ENCODE measurements around the gene OSBPL2. TPM values are rescaled to one million over a fixed set of nuclear protein-coding genes. Genes with fewer than 3 reads are reported as not detected.

OSBPL2 gene
- total and polyA plus RNA-seq, 2 donors (not counting 1 experiment from before 2014, with no cell fraction given) = 28.1 to 74.3 TPM

DNA sequence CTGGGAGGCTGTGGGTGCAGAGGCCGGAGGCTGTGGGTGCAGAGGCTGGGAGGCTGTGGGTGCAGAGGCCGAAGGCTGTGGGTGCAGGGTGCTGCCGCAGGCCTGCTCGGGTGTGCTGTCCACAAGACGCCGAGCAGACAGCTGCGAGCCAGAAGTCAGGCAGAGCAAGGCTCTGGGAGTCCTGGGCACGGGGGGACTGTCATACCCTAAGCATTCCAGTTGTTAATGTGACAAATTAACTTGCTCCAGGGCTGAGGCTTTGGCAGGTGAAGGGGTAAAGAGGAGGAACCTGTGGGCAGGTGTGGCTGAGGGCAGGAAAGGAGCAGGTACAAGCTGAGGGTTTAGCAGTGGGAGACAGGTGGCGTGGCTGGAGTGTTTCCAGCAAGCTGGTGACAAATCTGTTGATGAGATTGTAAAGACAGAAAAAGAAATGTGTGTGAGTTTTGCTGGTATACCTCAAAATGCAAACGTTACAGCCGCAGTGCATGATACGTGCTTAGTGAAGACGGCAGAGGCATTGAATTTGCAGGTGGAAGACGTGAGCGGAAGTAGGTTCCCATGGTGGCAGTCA is 50.3 kb downstream of the OSBPL2 start:
- intact Hi-C loops (cut with micrococcal nuclease) = no loop called here
- ChIA-PET CTCF (no interaction called here), POLR2A (no interaction called here)
- H3K9me3 ChIP-seq (ENCODE audit: control extremely low read depth in 1 of 3, control insufficient read depth in 2 of 3, insufficient read depth in 1 of 3, low read length in 2 of 3) = no peaks in the 10 kb centered on the region
- no peaks in the 10 kb centered on the region for H3K27me3 ChIP-seq (replicated peaks in 1 of 4; ENCODE audit: control extremely low read depth in 1 of 4, control insufficient read depth in 3 of 4, insufficient read depth in 4 of 4, low read length in 3 of 4)
- no peak overlapping the region for H3K4me3 ChIP-seq (ENCODE audit: control extremely low read depth in 1 of 5, extremely low read depth in 1 of 5, insufficient read depth in 1 of 5, low read depth in 2 of 5, low read length in 4 of 5)
- no peak overlapping the region for H2AFZ ChIP-seq (ENCODE audit: insufficient read depth, low read depth, low read length, poor library complexity, severe bottlenecking)
- no peak overlapping the region for H3K9ac ChIP-seq (ENCODE audit: low read length)
- peaks cover 0 to 24% of the 10 kb centered on the region in 2 donors for H3K4me1 ChIP-seq (ENCODE audit: control insufficient read depth in 2 of 2, insufficient read depth in 2 of 2, low read length in 2 of 2)
- H3K4me2 ChIP-seq (replicated peaks; ENCODE audit: low read depth, low read length, poor library complexity, severe bottlenecking) = no peak overlapping the region
- Mint-ChIP-seq H3K27me3 (no peaks in the 10 kb centered on the region), H3K9me3 (ENCODE audit: insufficient read depth) (no peaks in the 10 kb centered on the region), H3K27ac (no peak overlapping the region), H3K4me1 (peaks cover 15% of the 10 kb centered on the region), H3K4me3 (no peak overlapping the region)
- TF ChIP-seq, protein P1, sequence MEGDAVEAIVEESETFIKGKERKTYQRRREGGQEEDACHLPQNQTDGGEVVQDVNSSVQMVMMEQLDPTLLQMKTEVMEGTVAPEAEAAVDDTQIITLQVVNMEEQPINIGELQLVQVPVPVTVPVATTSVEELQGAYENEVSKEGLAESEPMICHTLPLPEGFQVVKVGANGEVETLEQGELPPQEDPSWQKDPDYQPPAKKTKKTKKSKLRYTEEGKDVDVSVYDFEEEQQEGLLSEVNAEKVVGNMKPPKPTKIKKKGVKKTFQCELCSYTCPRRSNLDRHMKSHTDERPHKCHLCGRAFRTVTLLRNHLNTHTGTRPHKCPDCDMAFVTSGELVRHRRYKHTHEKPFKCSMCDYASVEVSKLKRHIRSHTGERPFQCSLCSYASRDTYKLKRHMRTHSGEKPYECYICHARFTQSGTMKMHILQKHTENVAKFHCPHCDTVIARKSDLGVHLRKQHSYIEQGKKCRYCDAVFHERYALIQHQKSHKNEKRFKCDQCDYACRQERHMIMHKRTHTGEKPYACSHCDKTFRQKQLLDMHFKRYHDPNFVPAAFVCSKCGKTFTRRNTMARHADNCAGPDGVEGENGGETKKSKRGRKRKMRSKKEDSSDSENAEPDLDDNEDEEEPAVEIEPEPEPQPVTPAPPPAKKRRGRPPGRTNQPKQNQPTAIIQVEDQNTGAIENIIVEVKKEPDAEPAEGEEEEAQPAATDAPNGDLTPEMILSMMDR (IDR thresholded peaks at IDR 0.05) = no peak
- TF ChIP-seq EZH2 (IDR thresholded peaks at IDR 0.05; ENCODE audit: borderline replicate concordance, insufficient read depth, low read depth, low read length, poor library complexity, severe bottlenecking) = no peak
- H3K27ac ChIP-seq (ENCODE audit: low read length in 2 of 2) = no peak overlapping the region
- no peaks in the 10 kb centered on the region for H4K20me1 ChIP-seq (ENCODE audit: control insufficient read depth, insufficient read depth, low read length, poor library complexity, severe bottlenecking)
- peaks cover 0 to 46% of the 10 kb centered on the region in 2 experiments for H3K36me3 ChIP-seq (replicated peaks in 1 of 2; ENCODE audit: control extremely low read depth in 1 of 2, control insufficient read depth in 1 of 2, extremely low read depth in 1 of 2, insufficient read depth in 2 of 2, low read length in 1 of 2)
- no peak for ATAC-seq (ENCODE audit: low read depth)
- 94% methylated on average over 15 of the region's 15 CpGs for WGBS (ENCODE audit: insufficient coverage)
- DNase-seq = no peak
- H3K79me2 ChIP-seq (ENCODE audit: control insufficient read depth, insufficient read depth, low read length) = no peaks in the 10 kb centered on the region

DNA sequence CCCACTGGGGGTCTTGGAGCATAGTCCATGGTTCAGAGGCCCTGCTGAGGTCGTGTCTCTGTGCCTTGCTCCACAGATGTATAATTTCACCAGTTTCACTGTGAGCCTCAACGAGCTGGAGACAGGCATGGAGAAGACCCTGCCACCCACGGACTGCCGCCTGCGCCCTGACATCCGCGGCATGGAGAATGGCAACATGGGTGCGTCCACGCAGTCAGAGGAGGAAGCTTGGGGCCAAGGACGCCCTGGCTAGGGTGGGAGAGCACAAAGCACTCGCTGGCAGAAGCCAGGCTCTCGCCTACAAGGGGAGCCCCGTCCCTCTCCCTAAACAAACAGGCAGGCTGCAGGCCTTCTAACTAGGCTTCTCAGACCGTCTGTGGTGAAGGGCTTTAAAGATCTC is 50.8 kb downstream of the OSBPL2 start:
- no peaks in the 10 kb centered on the region for H3K9me3 Mint-ChIP-seq (ENCODE audit: insufficient read depth)
- WGBS (ENCODE audit: insufficient coverage) = 94% methylated on average over 11 of the region's 14 CpGs
- Histone ChIP-seq H3K4me3 (ENCODE audit: control extremely low read depth in 1 of 5, extremely low read depth in 1 of 5, insufficient read depth in 1 of 5, low read depth in 2 of 5, low read length in 4 of 5) (no peak overlapping the region), H3K9ac (ENCODE audit: low read length) (no peak overlapping the region), H2AFZ (ENCODE audit: insufficient read depth, low read depth, low read length, poor library complexity, severe bottlenecking) (no peak overlapping the region), H3K36me3 (replicated peaks in 1 of 2; ENCODE audit: control extremely low read depth in 1 of 2, control insufficient read depth in 1 of 2, extremely low read depth in 1 of 2, insufficient read depth in 2 of 2, low read length in 1 of 2) (peaks cover 0 to 46% of the 10 kb centered on the region in 2 experiments), H3K4me1 (ENCODE audit: control insufficient read depth in 2 of 2, insufficient read depth in 2 of 2, low read length in 2 of 2) (peaks cover 0 to 29% of the 10 kb centered on the region in 2 donors), H3K27ac (ENCODE audit: low read length in 2 of 2) (no peak overlapping the region), H3K79me2 (ENCODE audit: control insufficient read depth, insufficient read depth, low read length) (no peaks in the 10 kb centered on the region), H3K27me3 (replicated peaks in 1 of 4; ENCODE audit: control extremely low read depth in 1 of 4, control insufficient read depth in 3 of 4, insufficient read depth in 4 of 4, low read length in 3 of 4) (no peaks in the 10 kb centered on the region), H3K9me3 (ENCODE audit: control extremely low read depth in 1 of 3, control insufficient read depth in 2 of 3, insufficient read depth in 1 of 3, low read length in 2 of 3) (no peaks in the 10 kb centered on the region), H4K20me1 (ENCODE audit: control insufficient read depth, insufficient read depth, low read length, poor library complexity, severe bottlenecking) (no peaks in the 10 kb centered on the region), H3K4me2 (replicated peaks; ENCODE audit: low read depth, low read length, poor library complexity, severe bottlenecking) (no peak overlapping the region)
- peaks cover 19% of the 10 kb centered on the region for H3K4me1 Mint-ChIP-seq
- TF ChIP-seq, protein P1 (IDR thresholded peaks at IDR 0.05) = no peak
- no peak for TF ChIP-seq EZH2 (IDR thresholded peaks at IDR 0.05; ENCODE audit: borderline replicate concordance, insufficient read depth, low read depth, low read length, poor library complexity, severe bottlenecking)
- ChIA-PET CTCF (no interaction called here), POLR2A (no interaction called here)
- no peak overlapping the region for H3K27ac Mint-ChIP-seq
- intact Hi-C loops (cut with micrococcal nuclease) = no loop called here
- DNase-seq (no peak), ATAC-seq (ENCODE audit: low read depth) (no peak)
- H3K27me3 Mint-ChIP-seq = no peaks in the 10 kb centered on the region
- H3K4me3 Mint-ChIP-seq = no peak overlapping the region
